NCI-H1694 treated with DMSO at 0.1 percent for 48 hours (cell line): ENCODE data around the gene KRTAP1-5.
"Not testable (repeated sequence)": the region's sequence is repeated elsewhere in the genome, so short reads cannot be mapped to it uniquely, and the experiment has no call there.

Source experiments
- DNase-seq: peaks from one replicate; lab custom pipeline; 2025; lab: John Stamatoyannopoulos, UW

KRTAP1-5 gene

DNA sequence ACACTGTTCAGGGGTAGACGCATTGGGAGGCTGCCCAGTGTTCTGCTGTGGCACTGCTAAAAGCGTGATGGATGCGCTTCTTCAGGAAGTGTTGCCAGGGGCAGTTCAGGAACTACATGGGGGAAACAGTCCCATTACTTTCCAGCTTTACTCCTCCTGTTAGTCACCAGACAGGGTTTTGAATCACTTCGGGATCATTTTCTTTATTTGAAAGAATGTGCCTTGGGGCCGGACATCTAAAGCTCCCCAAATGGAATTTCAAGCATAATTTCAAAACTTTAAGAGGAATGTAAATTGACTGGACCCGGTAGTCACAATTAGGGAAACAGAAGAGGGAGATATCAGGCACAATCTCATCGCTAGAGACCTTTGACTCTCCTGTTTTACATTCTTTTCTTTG, 21.4 kb upstream of the KRTAP1-5 start:
- no peak for DNase-seq

DNA sequence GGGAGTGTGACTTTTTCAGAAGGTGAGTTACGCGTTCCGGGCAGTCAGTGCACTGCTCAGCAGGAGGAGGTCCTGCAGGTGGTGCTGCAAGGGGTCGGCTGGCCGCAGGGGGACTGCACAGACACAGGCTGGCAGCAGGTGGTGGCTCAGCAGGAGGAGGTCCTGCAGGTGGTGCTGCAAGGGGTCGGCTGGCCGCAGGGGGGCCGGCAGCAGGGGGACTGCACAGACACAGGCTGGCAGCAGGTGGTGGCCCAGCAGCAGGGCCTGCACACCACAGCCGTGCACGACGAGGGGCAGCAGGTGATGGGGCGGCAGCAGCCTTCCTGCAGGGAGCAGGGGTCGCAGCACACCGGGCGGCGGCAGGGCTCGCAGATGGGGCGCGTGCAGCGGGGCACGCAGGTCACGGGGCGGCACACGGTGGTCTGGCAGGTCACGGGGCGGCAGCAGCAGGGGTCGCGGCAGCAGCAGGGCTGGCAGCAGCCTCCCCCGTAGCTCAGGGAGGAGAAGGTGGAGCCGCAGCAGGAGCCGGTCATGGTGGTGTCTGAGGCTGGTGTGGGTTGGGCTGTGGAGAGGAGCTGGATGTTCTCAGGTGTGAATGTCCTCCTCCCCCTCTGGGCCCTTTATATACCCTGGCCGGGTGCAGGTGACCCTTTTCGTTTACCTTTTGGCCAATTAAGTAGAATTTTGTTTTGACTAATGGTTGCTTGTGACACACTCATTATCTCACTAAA, 19.9 kb upstream of the KRTAP1-5 start, which contains the start of gene KRTAP2-1:
Gene KRTAP2-1 (minus strand): TSS at position 582 of the 731 bp plus-strand sequence. CDS start 49 bp downstream, at position 533.
- DNase-seq = not testable (repeated sequence)

DNA sequence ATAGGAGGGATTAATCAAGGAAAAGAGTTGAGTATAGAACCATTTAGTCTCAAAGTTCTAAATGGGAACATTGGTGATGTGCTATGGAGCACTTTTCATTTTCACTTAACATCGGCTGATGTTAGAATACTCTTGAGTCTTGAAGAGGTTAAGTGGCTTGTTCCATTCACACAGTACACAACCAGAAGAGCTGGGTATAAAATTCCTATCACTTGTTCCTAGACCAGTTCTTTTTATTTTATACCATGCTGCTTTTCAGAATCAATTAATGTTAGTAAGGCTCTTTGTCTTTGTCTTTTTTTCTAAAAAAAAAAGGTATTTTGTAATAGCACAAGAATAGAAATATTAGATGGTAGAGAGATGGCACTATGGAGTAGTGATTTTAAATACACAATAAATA, 15.9 kb upstream of the KRTAP1-5 start:
- DNase-seq = no peak

DNA sequence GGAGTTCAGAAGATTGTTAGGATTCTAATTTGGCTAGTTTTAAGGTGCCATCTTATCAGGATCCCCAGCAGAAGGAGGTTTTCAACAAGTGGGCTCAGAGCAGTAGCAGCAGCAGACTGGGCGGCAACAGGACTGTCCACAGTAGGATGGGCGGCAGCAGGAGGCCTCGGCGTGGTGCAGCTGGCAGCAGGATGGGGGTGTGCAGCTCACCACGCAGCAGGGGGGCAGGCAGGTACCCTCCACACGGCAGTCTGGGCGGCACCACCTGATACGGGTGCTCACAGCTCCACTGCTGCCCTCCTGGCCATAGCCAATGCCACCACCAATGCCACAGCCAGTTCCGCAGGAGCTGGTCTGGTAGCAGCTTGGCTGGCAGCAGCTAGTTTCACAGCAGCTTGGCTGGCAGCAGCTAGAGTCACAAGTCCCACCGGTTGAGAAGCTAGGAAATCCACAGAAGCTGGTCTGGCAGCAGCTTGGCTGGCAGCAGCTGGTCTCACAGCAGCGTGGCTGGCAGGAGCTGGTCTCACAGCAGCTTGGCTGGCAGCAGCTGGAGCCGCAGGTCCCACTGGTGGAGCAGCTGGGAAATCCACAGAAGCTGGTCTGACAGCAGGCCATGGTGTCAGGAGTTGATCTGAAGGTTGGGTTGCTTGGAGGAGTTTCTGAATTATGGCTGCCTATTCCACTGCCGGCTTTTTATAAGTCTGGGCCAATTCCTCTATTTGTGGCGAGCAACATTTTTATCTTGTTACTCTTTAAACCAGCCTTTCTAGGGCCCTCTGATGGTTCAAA, 14.0 kb upstream of the KRTAP1-5 start, which contains the start of gene KRTAP1-1:
Gene KRTAP1-1 (minus strand): TSS at position 668 of the 789 bp plus-strand sequence. CDS start 53 bp downstream, at position 615.
- not testable (repeated sequence) for DNase-seq

DNA sequence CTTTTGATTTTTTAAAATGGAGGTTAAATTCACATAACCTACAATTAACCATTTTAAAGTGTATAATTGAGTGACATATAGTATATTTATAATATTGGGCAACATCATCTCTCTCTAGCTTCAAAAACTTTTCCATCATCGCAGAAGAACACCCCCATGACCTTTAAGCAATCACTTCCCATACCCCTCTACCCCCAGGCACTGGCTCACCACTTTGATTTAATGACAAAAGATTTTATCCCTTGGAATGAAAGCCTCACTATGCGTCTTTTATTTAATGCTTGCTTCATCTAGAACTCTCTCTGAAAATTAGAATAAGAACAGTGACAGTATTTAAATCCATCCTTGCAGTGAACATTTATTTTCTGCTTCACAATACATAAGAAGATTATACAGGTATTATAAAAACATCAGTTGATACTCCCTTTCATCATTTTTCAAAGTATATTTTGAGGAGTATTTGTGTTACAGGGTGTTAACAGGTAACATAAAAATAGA, 10.9 kb upstream of the KRTAP1-5 start:
- DNase-seq = no peak

DNA sequence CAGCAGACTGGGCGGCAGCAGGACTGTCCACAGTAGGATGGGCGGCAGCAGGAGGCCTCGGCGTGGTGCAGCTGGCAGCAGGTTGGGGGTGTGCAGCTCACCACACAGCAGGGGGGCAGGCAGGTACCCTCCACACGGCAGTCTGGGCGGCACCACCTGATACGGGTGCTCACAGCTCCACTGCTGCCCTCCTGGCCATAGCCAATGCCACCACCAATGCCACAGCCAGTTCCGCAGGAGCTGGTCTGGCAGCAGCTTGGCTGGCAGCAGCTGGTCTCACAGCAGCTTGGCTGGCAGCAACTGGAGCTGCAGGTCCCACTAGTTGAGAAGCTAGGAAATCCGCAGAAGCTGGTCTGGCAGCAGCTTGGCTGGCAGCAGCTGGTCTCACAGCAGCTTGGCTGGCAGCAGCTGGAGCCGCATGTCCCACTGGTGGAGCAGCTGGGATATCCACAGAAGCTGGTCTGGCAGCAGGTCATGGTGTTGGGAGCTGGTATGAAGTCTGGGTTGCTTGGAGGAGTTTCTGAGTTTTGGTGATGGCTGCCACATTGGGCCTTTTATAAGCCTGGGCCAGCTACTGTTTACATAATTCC, 7.4 kb upstream of the KRTAP1-5 start, which contains the start of gene KRTAP1-3:
Gene KRTAP1-3 (minus strand): TSS at position 529 of the 590 bp plus-strand sequence. CDS start 53 bp downstream, at position 476.
- not testable (repeated sequence) for DNase-seq

DNA sequence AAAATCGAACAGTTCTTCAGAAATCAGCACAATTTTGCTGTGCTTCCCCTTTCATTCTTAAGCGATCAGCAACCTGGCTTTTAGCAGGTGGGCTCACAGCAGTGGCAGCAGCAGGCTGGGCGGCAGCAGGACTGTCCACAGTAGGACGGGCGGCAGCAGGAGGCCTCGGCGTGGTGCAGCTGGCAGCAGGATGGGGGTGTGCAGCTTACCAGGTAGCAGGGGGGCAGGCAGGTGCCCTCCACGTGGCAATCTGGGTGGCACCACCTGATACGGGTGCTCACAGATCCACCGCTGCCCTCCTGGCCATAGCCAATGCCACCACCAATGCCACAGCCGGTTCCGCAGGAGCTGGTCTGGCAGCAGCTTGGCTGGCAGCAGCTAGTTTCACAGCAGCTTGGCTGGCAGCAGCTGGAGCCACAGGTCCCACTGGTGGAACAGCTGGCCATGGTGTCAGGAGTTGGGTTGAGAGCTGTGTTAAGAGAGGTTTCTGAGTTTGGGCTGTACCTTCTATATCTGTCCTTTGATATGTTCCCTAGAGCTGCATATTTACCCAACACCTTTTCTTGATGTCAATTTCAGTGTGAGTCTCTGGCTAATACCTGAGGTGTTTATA, 2.7 kb upstream of the KRTAP1-5 start, which contains the start of gene KRTAP1-4:
Gene KRTAP1-4 (minus strand): TSS at position 563 of the 613 bp plus-strand sequence. CDS start 117 bp downstream, at position 446.
- no peak for DNase-seq

DNA sequence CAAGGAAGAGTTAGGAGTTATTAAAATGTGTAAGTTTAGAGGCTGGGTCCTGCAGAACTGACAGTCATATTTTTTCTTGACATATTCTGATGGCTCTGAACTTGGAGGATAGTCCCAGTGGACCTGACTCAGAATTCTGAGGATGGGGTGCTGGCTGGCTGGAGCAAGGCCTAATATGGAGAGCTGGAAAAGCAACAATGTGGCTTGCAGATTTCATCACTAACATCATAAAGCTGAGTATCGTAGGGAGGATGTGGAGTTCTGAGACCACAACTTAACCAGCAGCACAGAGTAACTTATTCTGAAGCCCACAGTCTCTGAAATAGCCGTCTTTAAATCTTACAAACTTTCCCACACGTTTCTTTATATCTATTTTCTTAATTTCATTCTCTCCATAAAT, 2.3 kb downstream of the KRTAP1-5 start:
- no peak for DNase-seq

DNA sequence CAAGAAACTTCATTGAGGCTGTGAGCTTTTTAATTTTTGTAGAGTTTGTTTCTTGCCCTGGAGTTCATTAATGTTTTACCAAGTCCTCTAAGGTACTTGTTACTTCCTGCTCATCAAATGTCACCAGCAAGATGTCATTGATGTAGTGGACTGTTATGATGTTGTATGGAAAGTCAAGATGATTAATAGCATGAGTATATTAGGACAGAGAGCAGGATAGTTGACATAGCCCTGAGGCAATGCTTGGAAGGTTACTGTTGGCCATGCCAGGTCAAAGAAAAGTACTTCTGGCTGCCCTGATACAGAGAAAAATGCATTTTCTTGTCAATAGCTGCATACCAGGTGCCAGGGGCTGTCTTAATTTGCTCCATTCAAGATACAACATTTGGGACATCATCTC, 6.7 kb downstream of the KRTAP1-5 start:
- DNase-seq = no peak

DNA sequence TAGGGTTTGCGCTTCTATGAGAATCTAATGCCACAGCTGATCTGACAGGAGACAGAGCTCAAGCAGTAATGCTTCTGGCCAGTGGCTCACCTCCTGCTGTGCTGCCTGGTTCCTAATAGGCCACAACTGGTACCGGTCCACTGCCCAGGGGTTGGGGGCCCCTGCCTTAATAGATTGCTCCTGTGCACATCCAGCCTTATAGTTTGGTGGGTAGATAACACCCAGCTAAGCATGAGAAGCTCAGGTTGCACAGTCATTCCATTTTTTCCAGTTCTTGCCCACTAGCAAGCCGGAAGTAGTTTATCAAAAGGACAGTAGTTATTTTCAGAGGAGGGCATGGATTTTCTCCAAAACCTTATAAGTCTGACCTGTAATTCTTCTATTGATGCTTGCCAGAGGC, 7.6 kb downstream of the KRTAP1-5 start:
- DNase-seq = no peak

DNA sequence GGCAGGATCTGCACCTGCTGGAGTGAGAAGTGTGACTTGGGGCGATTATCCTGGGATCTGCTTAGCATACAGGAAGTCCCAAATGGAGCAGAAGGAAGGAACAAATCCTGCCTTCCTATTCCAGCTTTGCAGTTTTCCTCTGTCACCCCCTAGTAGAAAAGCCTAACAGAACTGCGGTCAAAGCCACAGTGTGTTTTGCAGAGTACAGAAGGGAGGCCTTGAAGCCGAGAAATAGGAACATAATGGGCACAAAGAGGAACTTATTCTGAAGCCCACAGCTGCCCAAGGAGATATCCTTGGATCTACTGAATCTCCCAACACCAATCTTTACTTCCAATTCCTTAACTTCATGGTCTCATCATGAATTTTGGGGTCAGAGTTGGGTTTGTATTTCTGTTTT, 8.5 kb downstream of the KRTAP1-5 start:
- DNase-seq = no peak

DNA sequence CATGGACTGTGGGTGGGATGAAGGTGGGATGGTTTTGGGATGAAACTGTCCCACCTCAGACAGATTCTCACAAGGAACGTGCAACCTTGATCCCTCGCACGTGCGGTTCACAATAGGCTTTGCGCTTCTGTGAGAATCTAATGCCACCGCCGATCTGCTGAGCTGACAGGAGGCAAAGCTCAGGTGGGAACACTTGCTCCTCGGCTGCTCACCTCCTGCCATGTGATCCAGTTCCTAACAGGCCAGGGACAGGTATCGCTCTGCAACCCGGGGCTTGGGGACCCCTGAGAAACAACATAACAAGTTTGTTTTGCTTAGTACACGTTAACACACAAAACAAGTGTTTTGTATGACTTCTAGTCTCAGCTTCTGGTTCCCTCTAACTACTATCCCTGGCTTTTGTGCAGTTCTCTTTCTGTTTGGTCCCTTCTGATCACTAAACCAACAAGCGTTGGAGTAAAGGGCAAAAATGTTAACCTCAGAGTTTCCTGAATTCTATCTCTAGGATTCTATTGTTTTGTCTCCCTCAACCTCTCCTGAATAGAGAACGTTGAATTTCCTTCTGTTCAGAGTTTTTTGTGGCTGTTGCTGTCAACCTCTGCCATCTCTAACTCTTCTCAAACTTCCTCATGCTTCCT, 10.3 kb downstream of the KRTAP1-5 start:
- DNase-seq = no peak

DNA sequence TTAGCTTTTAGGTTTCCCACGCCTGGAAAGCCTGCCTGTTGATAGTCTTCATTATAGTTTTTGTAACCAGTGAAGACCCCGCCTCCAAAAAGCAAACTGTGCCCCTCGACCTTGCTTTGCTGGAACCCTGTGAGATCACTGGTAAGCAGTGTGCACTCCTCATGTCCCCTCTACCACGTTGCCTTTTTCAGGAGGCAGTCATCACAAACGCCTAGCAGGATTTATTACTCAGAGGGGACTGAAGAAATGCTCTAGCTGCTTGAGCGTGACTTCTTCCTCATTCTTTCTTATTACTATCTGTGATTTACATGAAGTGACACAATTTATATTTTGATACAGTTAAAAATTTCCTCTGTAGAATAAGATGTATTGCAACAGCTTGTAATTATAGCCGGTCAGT, 11.6 kb downstream of the KRTAP1-5 start:
- DNase-seq = no peak

DNA sequence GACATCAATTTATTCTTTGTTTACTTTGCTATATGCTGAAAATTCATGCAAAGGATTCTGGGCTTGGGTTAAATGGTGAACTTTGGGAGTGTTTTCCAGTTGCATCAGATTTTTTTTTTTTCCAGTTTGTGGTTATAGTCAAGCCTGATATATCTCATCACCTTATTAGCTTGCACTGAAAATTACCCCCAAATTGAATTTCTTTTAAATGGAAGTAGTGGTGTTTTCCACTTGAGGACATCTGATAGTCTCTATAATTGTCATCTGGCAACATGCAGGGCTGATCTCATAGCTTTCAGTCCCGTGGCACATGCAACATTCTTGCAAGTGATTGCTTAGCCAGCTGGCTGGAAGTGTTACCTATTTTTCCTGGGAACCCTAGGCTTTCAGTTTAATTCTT, 13.4 kb downstream of the KRTAP1-5 start:
- DNase-seq = no peak

DNA sequence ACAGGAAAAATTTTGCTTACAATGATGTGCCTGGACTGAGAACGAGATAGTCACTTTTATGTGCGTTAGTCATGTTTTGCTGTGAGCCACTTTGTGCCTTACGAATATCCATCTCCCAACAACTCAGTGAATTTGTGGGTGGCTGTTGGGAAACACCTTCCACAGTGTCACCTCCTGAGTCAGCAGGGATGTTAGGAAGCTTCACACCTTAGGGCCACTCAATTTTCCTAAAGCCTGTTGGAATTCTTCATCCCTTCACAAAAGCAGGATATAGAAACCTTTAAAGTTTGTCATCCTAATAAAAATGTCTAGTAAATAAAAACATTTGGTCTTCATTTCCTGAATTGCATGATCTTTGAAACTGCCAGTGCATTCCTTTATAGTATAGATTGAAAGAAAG, 13.8 kb downstream of the KRTAP1-5 start:
- no peak for DNase-seq

DNA sequence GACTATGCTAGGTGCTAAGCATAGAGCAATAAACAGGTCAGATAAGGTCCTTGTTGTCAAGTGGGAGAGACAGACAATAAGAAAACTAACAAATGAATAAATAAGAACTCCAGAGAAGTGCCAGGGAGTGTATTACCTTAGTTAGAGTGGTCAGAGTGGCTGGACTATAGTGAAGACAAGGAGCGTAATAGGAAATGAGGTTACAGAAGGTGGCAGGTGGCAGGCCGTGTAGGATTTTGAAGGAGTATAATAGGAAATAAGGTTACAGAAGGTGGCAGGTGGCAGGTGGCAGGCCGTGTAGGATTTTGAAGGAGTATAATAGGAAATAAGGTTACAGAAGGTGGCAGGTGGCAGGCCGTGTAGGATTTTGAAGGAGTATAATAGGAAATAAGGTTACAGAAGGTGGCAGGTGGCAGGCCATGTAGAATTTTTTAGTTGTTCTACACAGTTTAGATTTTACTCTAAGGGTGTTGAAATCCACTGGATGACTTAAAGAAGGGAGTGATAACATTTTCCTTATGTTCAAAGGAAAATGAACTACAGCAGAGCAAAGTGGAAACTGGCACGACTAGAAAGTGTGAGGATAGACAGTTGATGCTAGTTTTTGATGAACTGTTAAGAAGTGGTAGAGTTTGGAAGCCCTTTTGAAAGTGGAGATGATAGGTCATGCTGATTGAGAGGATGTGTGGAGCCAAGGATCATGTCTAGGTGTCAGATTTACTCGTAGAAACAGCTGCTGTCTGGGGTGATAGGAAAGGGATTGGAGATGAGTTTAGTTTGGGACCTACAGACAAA, 14.5 kb downstream of the KRTAP1-5 start:
- DNase-seq = no peak

DNA sequence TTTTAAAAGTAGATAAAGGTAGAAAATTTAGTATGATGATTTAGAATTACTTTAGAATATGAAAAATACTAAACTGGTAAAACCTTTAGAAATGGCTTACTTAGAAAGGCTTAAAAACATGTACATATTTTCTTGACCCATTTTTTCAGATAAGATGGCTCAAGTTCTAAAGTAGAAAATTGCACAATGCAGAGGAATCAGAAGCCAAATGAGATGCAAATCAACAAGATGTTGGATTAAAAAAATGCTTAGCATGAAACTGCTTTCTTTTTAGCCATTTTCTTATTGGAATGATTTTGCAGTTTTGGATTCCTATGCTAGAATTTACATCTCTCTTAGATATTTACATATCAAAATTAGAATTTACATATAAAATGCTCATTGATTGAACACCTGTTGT, 16.6 kb downstream of the KRTAP1-5 start:
- DNase-seq = no peak

DNA sequence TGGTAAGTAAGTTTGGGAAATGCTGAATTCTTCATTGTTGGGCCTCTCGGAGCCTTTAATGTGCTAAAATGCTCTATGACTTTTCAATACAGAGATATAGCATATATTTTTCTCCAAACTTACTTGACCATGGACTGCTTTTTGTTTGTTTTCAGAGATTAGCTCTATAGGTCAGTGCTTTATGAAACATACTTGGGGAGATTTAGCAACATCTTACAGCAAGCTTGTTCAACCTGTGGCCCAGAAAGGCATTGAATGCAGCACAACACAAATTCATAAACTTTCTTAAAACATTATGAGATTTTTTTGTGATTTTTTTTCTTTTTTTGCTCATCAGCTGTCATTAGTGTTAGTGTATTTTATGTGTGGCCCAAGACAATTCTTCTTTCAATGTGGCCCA, 17.1 kb downstream of the KRTAP1-5 start:
- DNase-seq = no peak

DNA sequence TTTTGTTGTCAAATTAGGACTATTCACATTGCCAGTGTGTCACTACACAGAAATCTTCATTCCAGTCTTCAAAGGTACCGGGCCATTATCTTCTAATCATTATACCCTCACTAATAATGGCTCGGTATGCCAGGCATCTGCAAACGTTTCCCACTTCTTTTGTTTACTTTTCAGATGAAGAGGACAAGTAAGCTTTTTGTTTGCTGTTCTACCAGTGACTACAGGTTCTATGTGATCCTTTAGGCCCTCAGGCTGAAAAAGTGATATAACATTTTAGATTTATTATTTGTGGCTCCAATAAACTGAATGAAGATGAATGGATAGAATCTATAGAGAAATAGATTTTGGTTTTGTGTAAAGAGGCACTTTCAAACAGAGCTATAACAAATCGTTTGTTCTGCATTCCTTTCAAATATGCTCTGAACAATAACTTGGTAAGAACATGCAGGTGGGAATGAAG, 17.7 kb downstream of the KRTAP1-5 start:
- no peak for DNase-seq

DNA sequence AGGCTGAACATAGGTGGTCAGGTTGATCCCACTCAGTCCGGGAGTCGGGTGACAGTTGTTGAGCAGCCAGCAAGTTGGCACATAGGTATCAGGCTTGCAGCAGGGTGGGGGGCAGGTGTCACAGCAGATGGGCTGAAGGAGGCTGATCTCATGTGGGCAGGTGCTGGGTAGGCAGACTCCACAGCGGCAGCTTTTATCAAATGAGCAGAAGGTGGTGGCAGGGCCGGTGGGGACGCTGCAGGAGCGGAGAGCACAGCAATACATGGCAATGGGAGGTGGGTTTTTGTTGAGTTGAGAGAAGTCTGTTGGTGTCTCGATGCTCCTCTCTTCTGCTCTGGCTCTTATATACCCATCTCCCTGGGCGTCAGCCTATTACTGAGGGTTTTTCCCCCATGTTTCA, 18.2 kb downstream of the KRTAP1-5 start, which contains the start of gene KRTAP3-1:
Gene KRTAP3-1 (minus strand): TSS at position 318 of the 400 bp plus-strand sequence. CDS start 54 bp downstream, at position 264.
- DNase-seq = no peak
